Fibroblast of lung (primary cell): ENCODE results near the gene BTK.

Experiments used
- EZH2 ChIP-seq: IDR thresholded peaks from 2 replicates; pipeline ENCODE4 v1.5.1; 2012; ENCODE audit warnings: low read length, control low read depth, mild to moderate bottlenecking; ENCODE audit errors: missing control alignments
- TF ChIP-seq, protein P1 (sequence below), 2 donors: IDR thresholded peaks in 1 of 2; conservative IDR thresholded peaks in 1 of 2; 1 replicate in 1 of 2; 2 replicates in 1 of 2; pipeline ENCODE4 v1.5.1; 2011 to 2012; ENCODE audit warnings: low read length in 2 of 2, control low read depth in 1 of 2, inconsistent platforms in 1 of 2, low read depth in 1 of 2, mild to moderate bottlenecking in 1 of 2

DNA sequence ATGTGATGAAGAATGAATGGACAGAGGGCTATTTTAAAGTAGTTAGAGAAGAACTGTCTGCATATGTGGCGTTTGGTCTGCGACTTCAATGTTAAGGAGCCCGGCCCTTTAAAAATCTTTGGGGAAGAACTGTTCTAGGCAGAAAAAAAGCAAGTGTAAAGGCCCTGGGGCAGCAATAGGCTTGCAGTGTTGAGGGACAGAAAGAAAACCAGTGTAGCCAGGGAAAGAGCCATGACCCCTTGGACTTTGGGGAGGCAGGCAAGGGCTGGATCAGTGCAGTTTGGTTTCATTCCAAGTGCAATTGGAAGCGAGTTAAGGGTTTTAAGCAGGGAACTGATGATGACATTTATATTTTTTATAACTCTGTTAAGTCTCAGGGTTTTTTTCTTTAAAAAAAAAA is 13.8 kb upstream of the BTK start:
- TF ChIP-seq EZH2, result no peak
- TF ChIP-seq, protein P1, sequence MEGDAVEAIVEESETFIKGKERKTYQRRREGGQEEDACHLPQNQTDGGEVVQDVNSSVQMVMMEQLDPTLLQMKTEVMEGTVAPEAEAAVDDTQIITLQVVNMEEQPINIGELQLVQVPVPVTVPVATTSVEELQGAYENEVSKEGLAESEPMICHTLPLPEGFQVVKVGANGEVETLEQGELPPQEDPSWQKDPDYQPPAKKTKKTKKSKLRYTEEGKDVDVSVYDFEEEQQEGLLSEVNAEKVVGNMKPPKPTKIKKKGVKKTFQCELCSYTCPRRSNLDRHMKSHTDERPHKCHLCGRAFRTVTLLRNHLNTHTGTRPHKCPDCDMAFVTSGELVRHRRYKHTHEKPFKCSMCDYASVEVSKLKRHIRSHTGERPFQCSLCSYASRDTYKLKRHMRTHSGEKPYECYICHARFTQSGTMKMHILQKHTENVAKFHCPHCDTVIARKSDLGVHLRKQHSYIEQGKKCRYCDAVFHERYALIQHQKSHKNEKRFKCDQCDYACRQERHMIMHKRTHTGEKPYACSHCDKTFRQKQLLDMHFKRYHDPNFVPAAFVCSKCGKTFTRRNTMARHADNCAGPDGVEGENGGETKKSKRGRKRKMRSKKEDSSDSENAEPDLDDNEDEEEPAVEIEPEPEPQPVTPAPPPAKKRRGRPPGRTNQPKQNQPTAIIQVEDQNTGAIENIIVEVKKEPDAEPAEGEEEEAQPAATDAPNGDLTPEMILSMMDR (conservative IDR thresholded peaks at IDR 0.05 in 1 of 2, IDR thresholded peaks at IDR 0.05 in 1 of 2; ENCODE audit: low read depth in 1 of 2, low read length in 2 of 2), result no peak
